Caco-2 (cell line): Measurements from ENCODE around the gene KRTAP6-1. TPM values are rescaled to one million over a fixed set of nuclear protein-coding genes. Genes with fewer than 3 reads are reported as not detected.

ENCODE experiments used
- BruUV-seq: library from RNA; stranded (reverse); fragments of 400-500 nt; replicated peaks from 2 replicates; lab custom pipeline; 2021; lab: Mats Ljungman, UMichigan
- CTCF ChIA-PET: fragments of 300-600 bp; sonication (Branson Sonifier 250); formaldehyde crosslinking; loops from one replicate; lab custom pipeline; 2022; ENCODE audit warnings: antibody characterized with exemption; lab: Charles Lee
- POLR2A ChIA-PET: fragments of 300-600 bp; sonication (Branson Sonifier 250); formaldehyde crosslinking; loops from one replicate; lab custom pipeline; 2022; ENCODE audit warnings: antibody characterized with exemption; lab: Charles Lee
- DNase-seq, 2 experiments: peaks; one replicate each; pipeline versions ENCODE4 v3.0.0 to v3.0.0-alpha.2; 2020 to 2022
- H3K27me3 ChIP-seq: replicated peaks from 2 replicates; pipeline ENCODE4 v1.6.0; 2011; ENCODE audit warnings: low read length; ENCODE audit not compliant: control insufficient read depth, insufficient read depth
- H3K36me3 ChIP-seq: 2 replicates; pipeline ENCODE4 v1.5.1; 2011; ENCODE audit warnings: low read length; ENCODE audit not compliant: control insufficient read depth, insufficient read depth
- H3K4me1 ChIP-seq: fragments of 250-450 bp; sonication (Bioruptor Pico); 2 replicates; pipeline ENCODE4 v1.5.1; 2020; ENCODE audit warnings: mild to moderate bottlenecking
- H3K4me3 ChIP-seq: 2 replicates; pipeline ENCODE4 v1.5.1; 2011; ENCODE audit warnings: low read depth, mild to moderate bottlenecking, control low read depth, low read length
- H3K9me3 ChIP-seq: fragments of 250-450 bp; sonication (Bioruptor Pico); 2 replicates; pipeline ENCODE4 v1.5.1; 2020; ENCODE audit warnings: mild to moderate bottlenecking, moderate library complexity
- H3K27ac Mint-ChIP-seq: one replicate; pipeline ENCODE4 v1.8.0; 2022; ENCODE audit warnings: mixed read lengths; ENCODE audit not compliant: unreplicated experiment
- H3K27me3 Mint-ChIP-seq: one replicate; pipeline ENCODE4 v1.8.0; 2022; ENCODE audit warnings: mixed read lengths; ENCODE audit not compliant: insufficient read depth, unreplicated experiment
- H3K36me3 Mint-ChIP-seq: one replicate; pipeline ENCODE4 v1.8.0; 2022; ENCODE audit warnings: mild to moderate bottlenecking, mixed read lengths; ENCODE audit not compliant: insufficient read depth, unreplicated experiment
- H3K4me1 Mint-ChIP-seq: one replicate; pipeline ENCODE4 v1.8.0; 2022; ENCODE audit warnings: low read depth, mixed read lengths; ENCODE audit not compliant: unreplicated experiment
- H3K4me3 Mint-ChIP-seq: one replicate; pipeline ENCODE4 v1.8.0; 2022; ENCODE audit warnings: mild to moderate bottlenecking, moderate library complexity, mixed read lengths; ENCODE audit not compliant: unreplicated experiment
- H3K9me3 Mint-ChIP-seq: one replicate; pipeline ENCODE4 v1.8.0; 2022; ENCODE audit warnings: mixed read lengths; ENCODE audit not compliant: unreplicated experiment
- CTCF ChIP-seq, 2 experiments: fragments of 200-600 bp in 1 of 2; IDR thresholded peaks; 1 replicate in 1 of 2; 2 replicates in 1 of 2; pipeline versions ENCODE4 v1.5.1 to v1.8.0; 2011 to 2022; ENCODE audit warnings: antibody characterized with exemption in 1 of 2, control low read depth in 1 of 2, inconsistent platforms in 1 of 2, low read depth in 1 of 2, low read length in 1 of 2, mild to moderate bottlenecking in 1 of 2, moderate library complexity in 1 of 2; ENCODE audit not compliant: insufficient read depth in 1 of 2, severe bottlenecking in 1 of 2, unreplicated experiment in 1 of 2
- intact Hi-C: fragments of 100-400 bp; cut with micrococcal nuclease; formaldehyde crosslinking; loops from one replicate; pipeline ENCODE4 v1.10.0; 2022; ENCODE audit not compliant: unreplicated experiment
- total RNA-seq: library from RNA; stranded (reverse); gene quantifications from 2 replicates; pipeline ENCODE4 v1.2.3, GENCODE V29; 2022

The KRTAP6-1 gene
- total RNA-seq, 1 experiment from 2014 or later: not detected

DNA sequence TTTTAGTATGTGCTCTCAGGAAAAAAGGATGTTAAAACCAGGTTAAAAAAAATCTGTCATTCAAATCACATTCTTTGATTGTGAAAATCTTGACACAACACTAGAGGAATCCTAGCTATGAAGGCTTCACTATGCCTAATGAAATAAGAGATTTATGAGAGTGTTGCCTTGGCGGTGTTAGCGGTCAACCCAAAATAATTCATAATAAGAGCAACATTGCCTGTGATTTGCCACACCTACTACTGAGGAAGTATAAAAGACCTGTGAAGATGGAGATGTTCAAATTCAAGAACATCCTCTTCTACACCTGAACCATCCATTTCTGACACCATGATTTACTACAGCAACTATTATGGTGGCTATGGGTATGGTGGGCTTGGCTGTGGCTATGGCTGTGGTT lies 2.4 kb upstream of the KRTAP6-1 start, which contains the start of gene KRTAP20-1:
TSS of gene KRTAP20-1 (plus strand) at position 301 of the 400 bp plus-strand sequence. CDS start at position 331, 30 bp downstream.
- POLR2A ChIA-PET: no interaction called here
- Mint-ChIP-seq H3K4me3 (no peak within 1 kb of the TSS), H3K27me3 (no peaks in the 10 kb centered on the region), H3K4me1 (no peaks in the 10 kb centered on the region), H3K9me3 (peaks cover 2% of the 10 kb centered on the region), H3K27ac (no peak within 1 kb of the TSS), H3K36me3 (no peaks in the 10 kb centered on the region)
- intact Hi-C loops: no loop called here
- H3K36me3 ChIP-seq: no peaks in the 10 kb centered on the region
- H3K9me3 ChIP-seq: no peaks in the 10 kb centered on the region
- CTCF ChIA-PET: no interaction called here
- no peak for TF ChIP-seq CTCF (IDR thresholded peaks at IDR 0.05; ENCODE audit: insufficient read depth in 1 of 2, low read depth in 1 of 2, low read length in 1 of 2, severe bottlenecking in 1 of 2, unreplicated experiment in 1 of 2)
- no TSS peak for BruUV-seq
- no peak within 1 kb of the TSS for H3K4me3 ChIP-seq
- DNase-seq: no peak
- H3K27me3 ChIP-seq: no peaks in the 10 kb centered on the region
- H3K4me1 ChIP-seq: no peaks in the 10 kb centered on the region

- peaks cover 8% of the 10 kb centered on the region for H3K9me3 Mint-ChIP-seq
- Histone ChIP-seq H3K36me3 (no peaks in the 10 kb centered on the region), H3K9me3 (no peaks in the 10 kb centered on the region), H3K4me1 (no peaks in the 10 kb centered on the region), H3K4me3 (no peak overlapping the region), H3K27me3 (no peaks in the 10 kb centered on the region)
- intact Hi-C loops: no loop called here
- no peaks in the 10 kb centered on the region for H3K36me3 Mint-ChIP-seq
- DNase-seq: no peak
- ChIA-PET POLR2A (no interaction called here), CTCF (no interaction called here)
- H3K4me1 Mint-ChIP-seq: no peaks in the 10 kb centered on the region
- H3K4me3 Mint-ChIP-seq: no peak overlapping the region
- H3K27me3 Mint-ChIP-seq: no peaks in the 10 kb centered on the region
- H3K27ac Mint-ChIP-seq: no peak overlapping the region
- TF ChIP-seq CTCF (IDR thresholded peaks at IDR 0.05; ENCODE audit: insufficient read depth in 1 of 2, low read depth in 1 of 2, low read length in 1 of 2, severe bottlenecking in 1 of 2, unreplicated experiment in 1 of 2): no peak
- no TSS peak for BruUV-seq
Measured at GRCh38 chr21:30615199-30615598, 1.5 kb upstream of the KRTAP6-1 start.

- ChIA-PET CTCF (no interaction called here), POLR2A (no interaction called here)
- Histone ChIP-seq H3K36me3 (no peaks in the 10 kb centered on the region), H3K4me3 (no peak overlapping the region), H3K27me3 (no peaks in the 10 kb centered on the region), H3K4me1 (no peaks in the 10 kb centered on the region), H3K9me3 (no peaks in the 10 kb centered on the region)
- Mint-ChIP-seq H3K4me1 (no peaks in the 10 kb centered on the region), H3K9me3 (peaks cover 8% of the 10 kb centered on the region), H3K27me3 (no peaks in the 10 kb centered on the region), H3K27ac (no peak overlapping the region), H3K36me3 (no peaks in the 10 kb centered on the region), H3K4me3 (no peak overlapping the region)
- no peak for DNase-seq
- no peak for TF ChIP-seq CTCF (IDR thresholded peaks at IDR 0.05; ENCODE audit: insufficient read depth in 1 of 2, low read depth in 1 of 2, low read length in 1 of 2, severe bottlenecking in 1 of 2, unreplicated experiment in 1 of 2)
- no TSS peak for BruUV-seq
- intact Hi-C loops: no loop called here
Measured at GRCh38 chr21:30612132-30612531, 1.6 kb downstream of the KRTAP6-1 start.
